K562 treated with DMSO at 1 percent for 12 hours (cell line): Measurements from ENCODE around the gene SNX30. TPM values are rescaled to one million over a fixed set of nuclear protein-coding genes. Genes with fewer than 3 reads are reported as not detected.

Experiments
- total RNA-seq: library from RNA; unstranded; fragments of 300-600 nt; gene quantifications from 2 replicates; pipeline ENCODE4 v1.2.3, GENCODE V29; 2022; ENCODE audit not compliant: insufficient read depth

SNX30 gene
- 2.8 and 9.9 TPM in 2 replicates for total RNA-seq

GRCh38 chr9:112750016-112750763, at the start of gene SNX30:
TSS of gene SNX30 (plus strand) at chr9:112750760. CDS start at chr9:112751002, 242 bp downstream.

GRCh38 chr9:112717661-112718331, 32.8 kb upstream of the SNX30 start, which contains the start of gene INIP:
TSS of gene INIP (minus strand) at chr9:112718117. CDS start at chr9:112716485, 1,632 bp downstream.

GRCh38 chr9:112890106-112891081, 139.8 kb downstream of the SNX30 start, which contains the start of gene SLC46A2:
TSS of gene SLC46A2 (minus strand) at chr9:112890876. CDS start at chr9:112890681, 195 bp downstream.

Other genes with a start within 250 kb of the SNX30 start
- gene INIP, start 32.6 kb upstream of the SNX30 start, total RNA-seq, result 9.0 and 30.8 TPM in 2 replicates
- gene SLC46A2, start 140.1 kb downstream of the SNX30 start, total RNA-seq, result not detected in 2 replicates